Stimulated activated naive B cell treated with anti-CD40 and anti-IgM and Interleukin-4, amounts not matched to agents 10 μg/mL and 1 μg/mL and 100 μg/mL, for 72 hours (primary cell): ENCODE measurements around the gene NEGR1.

Experiments used
- ATAC-seq, 2 donors: fragments of 150-1000 bp; cut with Tn5 transposase; replicated peaks; 2 replicates each; pipeline ENCODE4 v1.10.0; 2021; ENCODE audit warnings: moderate library complexity in 1 of 2
- DNase-seq: peaks from one replicate; pipeline ENCODE4 v3.0.0; 2021
- H3K27ac Mint-ChIP-seq: one replicate; pipeline ENCODE4 v1.8.0; 2022; ENCODE audit warnings: mild to moderate bottlenecking, mixed read lengths
- H3K27me3 Mint-ChIP-seq, 2 donors: one replicate each; pipeline ENCODE4 v1.8.0; 2022; ENCODE audit warnings: mixed read lengths in 2 of 2
- H3K36me3 Mint-ChIP-seq, 2 donors: one replicate each; pipeline ENCODE4 v1.8.0; 2022; ENCODE audit warnings: mixed read lengths in 2 of 2, mild to moderate bottlenecking in 1 of 2
- H3K4me1 Mint-ChIP-seq, 2 donors: one replicate each; pipeline ENCODE4 v1.8.0; 2022; ENCODE audit warnings: mixed read lengths in 2 of 2, mild to moderate bottlenecking in 1 of 2
- H3K4me3 Mint-ChIP-seq, 2 donors: one replicate each; pipeline ENCODE4 v1.8.0; 2022; ENCODE audit warnings: mild to moderate bottlenecking in 2 of 2, mixed read lengths in 2 of 2, moderate library complexity in 1 of 2
- H3K9me3 Mint-ChIP-seq, 2 donors: one replicate each; pipeline ENCODE4 v1.8.0; 2022; ENCODE audit warnings: mixed read lengths in 2 of 2, mild to moderate bottlenecking in 1 of 2

NEGR1 gene

GRCh38 chr1:71668065-71668464 is 614.3 kb downstream of the NEGR1 start:
- no peaks in the 10 kb centered on the region for H3K9me3 Mint-ChIP-seq

DNA sequence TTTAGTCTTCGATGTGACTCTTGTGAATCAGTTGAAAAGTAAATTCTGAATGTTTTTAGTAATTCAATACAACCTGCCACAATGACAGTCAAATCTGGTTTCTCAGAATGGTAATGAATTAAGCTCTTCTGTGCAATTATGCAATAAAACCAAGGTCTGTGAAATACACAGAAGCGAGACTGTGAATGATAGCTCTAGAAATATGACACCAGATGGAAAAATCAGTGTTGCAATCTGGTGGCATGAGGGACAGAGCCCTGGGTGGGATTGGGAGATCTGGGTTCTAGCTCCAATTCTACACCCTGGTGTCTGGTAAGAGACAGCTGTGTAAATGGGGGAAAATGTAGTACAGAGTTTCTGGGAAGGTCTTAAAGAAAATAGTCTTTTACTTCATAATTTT is 615.1 kb downstream of the NEGR1 start:
- no peaks in the 10 kb centered on the region for H3K4me1 Mint-ChIP-seq
- H3K36me3 Mint-ChIP-seq = no peaks in the 10 kb centered on the region
- H3K4me3 Mint-ChIP-seq = no peak overlapping the region
- ATAC-seq (no peak), DNase-seq (no peak)
- H3K27ac Mint-ChIP-seq = no peak overlapping the region
- H3K27me3 Mint-ChIP-seq = no peaks in the 10 kb centered on the region
- no peaks in the 10 kb centered on the region for H3K9me3 Mint-ChIP-seq

More at GRCh38 chr1:71668065-71668464, 614.3 kb downstream of the NEGR1 start:
- H3K4me3 Mint-ChIP-seq = no peak overlapping the region
- no peak for DNase-seq
- no peaks in the 10 kb centered on the region for H3K27me3 Mint-ChIP-seq
- no peaks in the 10 kb centered on the region for H3K36me3 Mint-ChIP-seq
- no peak for ATAC-seq
- no peaks in the 10 kb centered on the region for H3K4me1 Mint-ChIP-seq
- no peak overlapping the region for H3K27ac Mint-ChIP-seq

GRCh38 chr1:71666609-71667008 is 615.7 kb downstream of the NEGR1 start:
- no peak for DNase-seq
- Mint-ChIP-seq H3K9me3 (no peaks in the 10 kb centered on the region), H3K4me3 (no peak overlapping the region), H3K4me1 (no peaks in the 10 kb centered on the region), H3K27ac (no peak overlapping the region), H3K36me3 (no peaks in the 10 kb centered on the region), H3K27me3 (no peaks in the 10 kb centered on the region)
- no peak for ATAC-seq

DNA sequence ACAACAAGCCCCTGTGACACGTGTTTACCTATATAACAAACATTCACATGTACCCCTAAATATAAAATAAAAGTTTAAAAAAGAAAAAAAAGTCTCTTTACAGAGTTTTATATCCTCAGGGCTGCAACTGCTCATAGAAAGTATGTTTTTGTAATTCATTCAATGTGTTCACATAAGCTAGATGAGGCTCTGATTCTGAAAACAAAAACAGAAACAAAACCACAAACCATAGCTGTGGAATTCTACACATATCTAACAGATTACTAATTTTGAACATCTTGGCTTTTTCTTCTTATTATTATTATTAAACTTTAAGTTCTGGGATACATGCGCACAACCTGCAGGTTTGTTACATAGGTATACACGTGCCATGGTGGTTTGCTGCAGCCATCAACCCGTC is 621.9 kb downstream of the NEGR1 start:
- Mint-ChIP-seq H3K27ac (no peak overlapping the region), H3K36me3 (no peaks in the 10 kb centered on the region), H3K27me3 (no peaks in the 10 kb centered on the region), H3K4me3 (no peak overlapping the region), H3K4me1 (no peaks in the 10 kb centered on the region), H3K9me3 (no peaks in the 10 kb centered on the region)
- no peak for ATAC-seq
- no peak for DNase-seq

DNA sequence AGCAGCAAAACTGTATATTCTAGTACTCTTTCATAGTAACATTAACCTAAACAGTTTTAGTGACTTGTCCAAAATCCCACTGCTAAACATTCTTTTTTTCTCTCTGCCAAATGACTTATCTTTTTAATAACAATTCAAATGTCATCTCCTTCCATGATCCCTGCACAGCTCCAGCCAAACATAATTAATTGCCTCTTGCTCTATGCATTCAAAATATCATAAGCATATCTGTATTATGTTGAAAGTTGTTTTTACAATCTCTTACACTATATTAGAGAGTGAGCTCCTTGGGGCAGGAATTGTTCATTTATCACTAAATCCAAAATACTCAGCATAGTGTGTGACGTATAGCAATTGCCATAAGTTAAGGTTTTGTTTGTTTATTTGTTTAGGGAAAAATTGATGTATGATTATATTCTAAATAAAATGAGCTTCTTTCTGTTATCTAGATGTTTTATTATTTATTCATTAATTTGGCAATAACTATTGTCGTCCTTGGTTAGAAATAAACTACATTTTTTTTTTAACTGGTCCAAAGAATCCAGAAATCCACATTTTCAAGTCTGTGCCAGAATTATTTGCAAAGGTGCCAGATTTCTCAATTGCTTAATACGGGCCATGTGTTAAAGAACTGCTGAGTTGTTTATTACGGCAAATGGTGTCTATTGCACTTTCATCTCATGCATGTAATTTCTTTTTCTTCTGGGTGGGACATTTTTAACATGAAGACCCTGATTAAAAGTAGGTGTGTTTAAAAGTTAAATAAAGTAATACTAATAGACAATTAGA is 624.3 kb downstream of the NEGR1 start:
- H3K36me3 Mint-ChIP-seq = no peaks in the 10 kb centered on the region
- H3K4me3 Mint-ChIP-seq = no peak overlapping the region
- H3K4me1 Mint-ChIP-seq = no peaks in the 10 kb centered on the region
- H3K27me3 Mint-ChIP-seq = no peaks in the 10 kb centered on the region
- H3K27ac Mint-ChIP-seq = no peak overlapping the region
- no peaks in the 10 kb centered on the region for H3K9me3 Mint-ChIP-seq
- DNase-seq = no peak
- no peak for ATAC-seq

DNA sequence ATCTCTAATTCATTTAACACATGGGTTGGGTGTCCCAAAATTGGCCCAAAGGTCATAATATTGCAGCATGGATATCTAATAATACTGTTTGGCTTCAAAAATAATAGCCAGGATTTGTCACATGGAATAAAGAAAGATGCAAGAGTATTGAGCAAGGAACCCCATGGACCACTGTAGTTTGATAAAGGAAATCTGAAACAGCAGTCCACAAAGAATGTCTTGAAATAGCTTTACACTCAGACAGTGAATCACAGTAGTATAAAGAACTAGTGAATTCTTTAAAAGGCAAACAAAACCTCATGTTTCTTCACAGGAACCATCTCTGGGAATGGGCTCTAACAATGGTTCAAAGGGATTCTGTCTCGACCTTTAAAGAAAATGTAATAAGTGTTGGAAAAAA is 625.4 kb downstream of the NEGR1 start:
- H3K27me3 Mint-ChIP-seq = no peaks in the 10 kb centered on the region
- ATAC-seq (no peak), DNase-seq (no peak)
- no peak overlapping the region for H3K4me3 Mint-ChIP-seq
- no peaks in the 10 kb centered on the region for H3K9me3 Mint-ChIP-seq
- no peaks in the 10 kb centered on the region for H3K4me1 Mint-ChIP-seq
- no peak overlapping the region for H3K27ac Mint-ChIP-seq
- H3K36me3 Mint-ChIP-seq = no peaks in the 10 kb centered on the region

- Mint-ChIP-seq H3K4me3 (no peak overlapping the region), H3K9me3 (no peaks in the 10 kb centered on the region), H3K36me3 (no peaks in the 10 kb centered on the region), H3K27me3 (no peaks in the 10 kb centered on the region), H3K4me1 (no peaks in the 10 kb centered on the region), H3K27ac (no peak overlapping the region)
- ATAC-seq (no peak), DNase-seq (no peak)
Measured at GRCh38 chr1:71655604-71656003, 626.7 kb downstream of the NEGR1 start.

DNA sequence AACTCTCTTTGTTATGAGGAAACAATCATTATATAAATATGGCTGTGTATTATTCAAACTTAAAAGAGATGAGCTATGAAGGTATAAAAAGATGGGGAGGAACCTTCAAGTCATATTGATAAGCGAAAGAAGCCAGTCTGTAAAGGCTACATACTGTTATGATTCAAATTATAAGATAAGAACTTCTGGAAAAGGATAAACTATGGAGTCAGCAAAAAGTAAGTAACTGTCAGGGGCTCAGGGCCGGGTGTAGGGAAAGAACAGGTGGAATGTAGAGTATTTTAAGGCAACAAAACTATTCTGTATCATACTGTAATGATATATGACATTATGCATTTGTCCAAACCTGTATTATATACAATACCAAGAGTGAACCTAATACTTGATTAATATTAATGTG is 628.4 kb downstream of the NEGR1 start:
- no peak overlapping the region for H3K27ac Mint-ChIP-seq
- no peak overlapping the region for H3K4me3 Mint-ChIP-seq
- ATAC-seq = no peak
- H3K9me3 Mint-ChIP-seq = no peaks in the 10 kb centered on the region
- no peaks in the 10 kb centered on the region for H3K36me3 Mint-ChIP-seq
- no peak for DNase-seq
- no peaks in the 10 kb centered on the region for H3K4me1 Mint-ChIP-seq
- H3K27me3 Mint-ChIP-seq = no peaks in the 10 kb centered on the region

- no peaks in the 10 kb centered on the region for H3K9me3 Mint-ChIP-seq
- H3K27ac Mint-ChIP-seq = no peak overlapping the region
- no peaks in the 10 kb centered on the region for H3K27me3 Mint-ChIP-seq
- no peak for DNase-seq
- no peak overlapping the region for H3K4me3 Mint-ChIP-seq
- H3K4me1 Mint-ChIP-seq = no peaks in the 10 kb centered on the region
- no peak for ATAC-seq
- no peaks in the 10 kb centered on the region for H3K36me3 Mint-ChIP-seq
Measured at GRCh38 chr1:71651214-71651613, 631.1 kb downstream of the NEGR1 start.

- Mint-ChIP-seq H3K4me3 (no peak overlapping the region), H3K36me3 (no peaks in the 10 kb centered on the region), H3K4me1 (no peaks in the 10 kb centered on the region), H3K9me3 (no peaks in the 10 kb centered on the region), H3K27ac (no peak overlapping the region), H3K27me3 (no peaks in the 10 kb centered on the region)
- DNase-seq (no peak), ATAC-seq (no peak)
Measured at GRCh38 chr1:71650119-71650518, 632.2 kb downstream of the NEGR1 start.

GRCh38 chr1:71649608-71650007 is 632.7 kb downstream of the NEGR1 start:
- Mint-ChIP-seq H3K27ac (no peak overlapping the region), H3K36me3 (no peaks in the 10 kb centered on the region), H3K4me3 (no peak overlapping the region), H3K27me3 (no peaks in the 10 kb centered on the region), H3K9me3 (no peaks in the 10 kb centered on the region), H3K4me1 (no peaks in the 10 kb centered on the region)
- no peak for ATAC-seq
- no peak for DNase-seq

- no peaks in the 10 kb centered on the region for H3K27me3 Mint-ChIP-seq
- no peak overlapping the region for H3K4me3 Mint-ChIP-seq
- H3K27ac Mint-ChIP-seq = no peak overlapping the region
- H3K36me3 Mint-ChIP-seq = no peaks in the 10 kb centered on the region
- no peaks in the 10 kb centered on the region for H3K9me3 Mint-ChIP-seq
- ATAC-seq (no peak), DNase-seq (no peak)
- H3K4me1 Mint-ChIP-seq = no peaks in the 10 kb centered on the region
Measured at GRCh38 chr1:71647513-71648300, 634.6 kb downstream of the NEGR1 start.

GRCh38 chr1:71645015-71645414 is 637.3 kb downstream of the NEGR1 start:
- Mint-ChIP-seq H3K4me1 (no peaks in the 10 kb centered on the region), H3K9me3 (no peaks in the 10 kb centered on the region), H3K4me3 (no peak overlapping the region), H3K27ac (no peak overlapping the region), H3K27me3 (no peaks in the 10 kb centered on the region), H3K36me3 (no peaks in the 10 kb centered on the region)
- ATAC-seq = no peak
- DNase-seq = no peak

GRCh38 chr1:71641903-71642302 is 640.4 kb downstream of the NEGR1 start:
- Mint-ChIP-seq H3K27me3 (no peaks in the 10 kb centered on the region), H3K36me3 (no peaks in the 10 kb centered on the region), H3K27ac (no peak overlapping the region), H3K9me3 (no peaks in the 10 kb centered on the region), H3K4me1 (no peaks in the 10 kb centered on the region), H3K4me3 (no peak overlapping the region)
- no peak for DNase-seq
- ATAC-seq = no peak

- ATAC-seq = no peak
- DNase-seq = no peak
- Mint-ChIP-seq H3K4me1 (no peaks in the 10 kb centered on the region), H3K27ac (no peak overlapping the region), H3K27me3 (no peaks in the 10 kb centered on the region), H3K4me3 (no peak overlapping the region), H3K36me3 (no peaks in the 10 kb centered on the region), H3K9me3 (no peaks in the 10 kb centered on the region)
Measured at GRCh38 chr1:71640998-71641397, 641.3 kb downstream of the NEGR1 start.
